NCI-H146 treated with DMSO at 0.1 percent for 48 hours (cell line): Measurements from ENCODE around the gene CNTFR.
A peak's percentile ranks its signal among the peaks of the same experiment; 100 is the strongest.
"Not testable (repeated sequence)": the region's sequence is repeated elsewhere in the genome, so short reads cannot be mapped to it uniquely, and the experiment has no call there.

Source experiments
- DNase-seq: peaks from one replicate; lab custom pipeline; 2025; ENCODE audit not compliant: unreplicated experiment; lab: John Stamatoyannopoulos, UW

The CNTFR gene, protein sequence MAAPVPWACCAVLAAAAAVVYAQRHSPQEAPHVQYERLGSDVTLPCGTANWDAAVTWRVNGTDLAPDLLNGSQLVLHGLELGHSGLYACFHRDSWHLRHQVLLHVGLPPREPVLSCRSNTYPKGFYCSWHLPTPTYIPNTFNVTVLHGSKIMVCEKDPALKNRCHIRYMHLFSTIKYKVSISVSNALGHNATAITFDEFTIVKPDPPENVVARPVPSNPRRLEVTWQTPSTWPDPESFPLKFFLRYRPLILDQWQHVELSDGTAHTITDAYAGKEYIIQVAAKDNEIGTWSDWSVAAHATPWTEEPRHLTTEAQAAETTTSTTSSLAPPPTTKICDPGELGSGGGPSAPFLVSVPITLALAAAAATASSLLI

DNA sequence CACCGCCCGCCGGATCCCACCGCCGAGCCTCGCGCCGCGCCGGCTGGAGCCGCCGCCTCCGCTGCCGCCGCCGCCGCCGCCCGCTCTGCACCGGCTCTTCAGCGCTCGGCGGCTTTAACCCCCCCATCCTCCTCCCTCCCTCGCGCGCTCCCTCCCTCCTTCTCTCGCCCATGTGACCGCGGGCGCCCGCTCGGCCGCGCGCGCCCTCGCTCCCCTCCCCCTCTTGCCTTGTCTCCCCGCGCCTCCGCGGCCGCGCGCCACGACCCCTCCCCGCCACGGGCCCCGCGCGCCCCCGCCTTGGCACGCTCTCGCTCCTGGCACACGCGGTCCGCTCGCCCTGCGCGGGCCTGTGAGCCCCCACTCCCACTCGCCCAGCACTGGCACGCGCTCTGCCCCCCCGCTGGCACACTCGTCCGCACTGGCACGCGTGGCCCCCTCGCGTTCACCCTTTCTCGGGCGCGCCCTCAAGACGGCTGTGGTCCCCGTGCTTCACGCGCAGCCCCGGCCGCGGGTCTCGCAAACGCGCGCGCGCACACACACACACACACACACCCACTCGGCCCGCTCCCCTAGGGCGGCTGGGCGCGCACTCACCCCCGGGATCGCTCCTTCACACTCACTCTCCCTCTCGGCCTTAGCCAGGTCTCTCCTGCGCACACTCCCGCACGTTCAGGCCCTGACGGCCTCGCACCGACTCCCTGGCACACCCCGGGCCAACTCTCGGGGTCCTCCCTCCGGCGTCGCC is at the start of gene CNTFR:
Gene CNTFR, minus strand, starts transcription at position 89 of the 745 bp plus-strand sequence. CDS start 20,743 bp downstream, outside the sequence.
- DNase-seq = peak; percentile 28

DNA sequence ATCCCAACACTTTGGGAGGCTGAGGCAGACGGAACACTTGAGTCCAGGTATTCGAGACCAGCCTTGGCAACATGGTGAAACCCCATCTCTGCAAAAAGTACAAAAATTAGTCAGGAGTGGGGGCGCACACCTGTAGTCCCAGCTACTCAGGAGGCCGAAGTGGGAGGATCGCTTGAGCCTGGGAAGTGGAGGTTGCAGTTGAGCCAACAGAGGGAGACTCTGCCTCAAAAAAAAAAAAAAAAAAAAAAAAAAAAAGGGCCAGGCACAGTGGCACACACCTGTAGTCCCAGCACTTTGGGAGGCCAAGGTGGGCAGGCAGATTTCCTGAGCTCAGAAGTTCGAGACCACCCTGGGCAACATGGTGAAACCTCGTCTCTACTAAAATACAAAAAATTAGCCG is 49.8 kb upstream of the CNTFR start:
- not testable (repeated sequence) for DNase-seq

GRCh38 chr9:34638138-34638445 is 48.6 kb upstream of the CNTFR start:
- DNase-seq = no peak

DNA sequence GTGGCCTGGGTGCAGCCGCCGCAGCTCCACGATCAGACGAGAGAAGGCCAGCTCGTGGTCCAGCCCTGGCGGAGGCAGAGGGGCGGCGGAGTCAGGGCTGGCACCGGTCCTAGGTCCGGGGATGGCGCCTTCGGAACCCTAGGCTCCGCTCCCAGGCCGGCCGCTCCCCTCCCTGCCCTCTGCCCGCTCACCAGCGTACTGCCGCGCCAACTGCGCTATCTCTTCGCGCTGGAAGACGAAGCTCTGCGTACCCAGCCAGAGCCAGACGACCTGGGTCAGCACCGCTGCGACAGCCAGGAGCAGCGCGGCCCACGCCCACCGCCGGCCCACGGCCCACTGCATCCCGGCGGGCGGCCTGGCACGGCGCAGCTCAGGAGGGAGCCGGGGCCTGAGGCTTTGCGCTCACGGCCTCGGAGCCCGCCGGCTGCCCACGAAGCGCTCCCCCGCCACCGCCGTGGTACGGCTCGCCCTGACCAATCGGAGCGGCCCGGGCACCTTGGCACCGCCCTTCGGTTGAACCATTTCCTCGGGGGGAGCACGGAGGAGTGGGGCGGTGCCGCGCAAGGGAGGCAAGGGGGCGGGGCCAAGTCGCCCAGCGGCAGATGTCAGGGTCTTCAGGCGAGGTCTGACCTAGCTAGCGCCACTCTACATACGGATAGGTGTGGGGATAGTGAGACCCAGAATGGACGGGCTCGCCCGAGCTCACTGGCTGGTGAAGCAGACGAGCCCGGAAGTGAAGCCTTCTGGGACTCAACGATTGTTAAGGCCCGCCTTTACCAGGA is 48.0 kb upstream of the CNTFR start, which contains the start of gene SIGMAR1:
Gene SIGMAR1, minus strand, starts transcription at position 432 of the 782 bp plus-strand sequence. Its CDS starts 90 bp downstream, at position 342.
- peak; percentile 91 for DNase-seq

- DNase-seq = no peak
Measured at GRCh38 chr9:34636791-34637355, 47.3 kb upstream of the CNTFR start.

GRCh38 chr9:34635556-34635955 is 46.0 kb upstream of the CNTFR start:
- no peak for DNase-seq

DNA sequence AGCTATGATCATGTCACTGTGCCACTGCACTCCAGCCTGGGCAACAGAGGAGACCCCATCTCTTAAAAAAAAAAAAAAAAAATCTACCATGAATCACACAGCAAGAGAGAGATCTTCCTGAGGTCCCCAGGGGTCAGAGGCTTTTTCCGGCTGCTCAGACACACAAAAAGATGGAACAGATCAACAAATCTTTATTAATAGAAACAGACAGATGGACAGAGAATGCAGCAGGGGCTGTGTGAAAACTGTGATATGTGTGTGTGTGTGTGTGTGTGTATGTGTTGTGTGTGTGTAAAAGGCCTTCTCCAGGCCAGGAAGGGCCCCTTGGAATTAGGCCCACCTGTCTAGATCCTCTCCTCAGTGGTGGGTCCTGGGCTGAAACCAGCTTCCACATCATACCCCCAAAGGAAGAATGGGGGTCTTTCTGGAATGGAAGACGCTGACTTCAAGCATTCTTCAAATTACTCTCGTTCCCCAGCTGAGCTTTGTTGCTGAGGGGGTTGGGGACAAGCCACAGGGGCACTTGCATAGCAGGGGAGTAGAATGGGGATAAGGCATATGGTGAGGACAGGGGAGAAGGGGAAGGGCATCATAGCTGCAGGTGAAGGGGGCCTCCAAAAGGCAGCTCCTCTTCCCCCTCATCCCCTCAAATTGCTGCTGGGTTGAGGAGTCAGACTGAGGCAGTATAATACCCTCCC is 45.2 kb upstream of the CNTFR start:
- no peak for DNase-seq

DNA sequence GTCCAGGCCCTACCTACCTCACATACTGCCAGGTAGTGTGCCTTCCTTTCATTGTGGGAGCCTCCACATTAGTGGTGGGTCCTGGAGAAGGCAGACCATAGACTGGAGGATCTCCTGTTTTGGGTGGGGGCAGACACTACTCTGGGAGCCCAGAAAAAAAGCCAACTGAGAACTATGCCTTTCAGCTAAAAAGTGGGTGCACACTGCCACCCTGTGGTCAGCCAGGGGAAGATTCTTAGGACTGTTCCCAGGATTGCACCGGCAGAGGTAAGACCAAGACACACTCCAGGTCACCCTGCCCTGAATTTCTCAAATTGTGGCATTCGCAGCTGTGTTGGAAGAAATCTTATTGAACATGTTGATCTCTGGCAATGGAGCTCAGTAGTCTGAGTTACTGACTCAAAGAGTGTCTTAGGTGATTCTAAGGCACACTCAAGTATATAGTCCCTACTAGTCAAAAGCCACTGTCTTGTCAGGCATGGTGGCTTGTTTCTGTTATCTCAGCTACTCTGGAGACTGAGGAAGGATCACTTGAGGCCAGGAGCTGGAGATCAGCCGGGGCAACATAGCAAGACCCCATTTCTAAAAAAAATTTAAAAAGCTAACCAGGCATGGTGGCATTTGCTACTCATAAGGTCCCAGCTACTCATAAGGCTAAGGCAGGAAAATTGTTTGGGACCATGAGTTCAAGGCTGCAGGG is 44.5 kb upstream of the CNTFR start:
- peak; percentile 58 for DNase-seq

DNA sequence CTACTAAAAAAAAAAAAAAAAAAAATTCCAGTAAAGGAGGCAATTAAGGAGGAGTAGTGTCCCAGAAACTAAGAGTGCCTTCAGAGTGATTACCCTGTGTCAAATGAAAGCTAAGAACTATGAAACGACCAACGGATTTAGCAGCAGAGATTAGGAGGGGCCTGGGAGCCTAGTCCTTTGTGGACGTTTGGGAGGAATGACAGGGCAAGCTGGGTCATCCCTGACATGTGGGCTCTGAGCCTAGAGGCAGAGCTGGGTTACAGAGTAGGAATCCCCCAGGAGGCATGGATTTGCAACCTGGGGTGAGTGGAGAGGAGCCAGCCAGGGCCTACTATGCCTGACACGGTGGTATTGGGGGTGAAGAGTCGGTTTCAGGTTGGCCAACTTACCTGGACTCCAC is 43.6 kb upstream of the CNTFR start:
- no peak for DNase-seq

DNA sequence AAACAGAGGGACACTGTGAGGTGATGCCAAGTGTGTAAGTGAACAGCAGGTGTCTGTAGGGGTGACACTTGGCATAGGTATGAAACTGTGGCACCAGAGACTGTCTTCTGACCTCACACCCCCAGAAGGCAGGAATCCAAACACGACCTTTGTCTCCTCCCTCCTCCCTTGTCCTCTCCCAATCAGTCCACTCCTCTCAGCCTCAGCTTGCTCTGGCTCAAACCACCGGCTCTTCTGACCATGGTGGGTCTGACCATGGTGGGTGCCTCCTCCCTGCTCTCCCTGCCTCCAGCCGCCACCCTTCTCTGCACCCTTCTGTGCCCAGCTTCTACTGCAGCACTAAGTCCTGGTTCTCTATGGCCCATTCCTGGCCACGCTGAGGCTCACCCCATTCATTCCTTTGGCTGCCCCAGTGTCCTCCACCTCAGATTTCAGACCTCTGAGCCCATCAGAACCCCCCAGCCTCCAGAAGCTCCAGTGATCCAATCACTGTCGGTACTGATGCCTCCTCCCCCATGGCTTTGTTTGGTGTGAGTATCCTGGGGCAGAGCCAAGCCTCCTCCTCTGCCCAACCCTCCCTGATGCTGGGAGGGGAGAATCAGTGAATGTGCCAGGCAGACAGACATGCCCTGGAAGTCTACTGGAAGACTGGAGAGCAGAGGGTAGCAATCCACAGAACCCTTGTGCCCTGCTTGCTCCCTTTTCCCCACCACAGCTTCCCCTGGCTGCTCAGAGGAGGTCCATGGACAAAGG is 41.1 kb upstream of the CNTFR start:
- no peak for DNase-seq

DNA sequence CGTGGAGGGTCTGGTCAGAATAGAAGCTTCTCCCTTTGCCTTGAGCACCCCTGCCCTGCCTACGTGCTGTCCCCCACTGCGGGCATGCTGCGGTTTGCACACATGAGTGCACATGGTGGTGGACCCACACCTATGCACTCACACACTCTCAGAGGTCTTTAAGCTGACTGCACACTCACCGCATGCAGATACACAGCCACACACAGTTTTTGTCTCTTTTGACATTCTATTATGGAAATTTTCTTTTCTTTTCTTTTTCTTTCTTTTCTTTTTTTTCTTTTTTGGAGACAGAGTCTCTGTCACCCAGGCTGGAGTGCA is 39.9 kb upstream of the CNTFR start:
- DNase-seq = no peak

GRCh38 chr9:34628656-34629490 is 39.3 kb upstream of the CNTFR start, which contains the start of gene ARID3C:
Gene ARID3C (minus strand): TSS chr9:34629066. CDS start chr9:34628014, 1,052 bp downstream.
- DNase-seq = peak; percentile 39

GRCh38 chr9:34627716-34628655 is 38.5 kb upstream of the CNTFR start:
- no peak for DNase-seq

DNA sequence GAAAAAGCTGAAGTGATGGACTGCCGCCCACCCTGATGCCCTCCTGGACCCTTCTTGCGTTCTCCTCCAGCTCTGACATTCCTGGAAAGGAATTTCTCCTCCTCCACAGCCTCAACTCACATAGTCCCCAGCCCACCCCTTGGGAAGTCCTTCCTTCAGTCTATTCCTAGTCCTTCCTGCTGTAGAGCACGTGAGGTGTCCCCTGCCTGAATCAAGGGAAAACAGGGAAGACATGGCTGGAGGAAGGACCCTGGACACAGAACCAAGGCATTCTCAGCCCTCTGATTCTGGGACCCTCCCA is 35.6 kb upstream of the CNTFR start:
- no peak for DNase-seq

- DNase-seq = no peak
Measured at GRCh38 chr9:34624475-34625185, 35.1 kb upstream of the CNTFR start.

DNA sequence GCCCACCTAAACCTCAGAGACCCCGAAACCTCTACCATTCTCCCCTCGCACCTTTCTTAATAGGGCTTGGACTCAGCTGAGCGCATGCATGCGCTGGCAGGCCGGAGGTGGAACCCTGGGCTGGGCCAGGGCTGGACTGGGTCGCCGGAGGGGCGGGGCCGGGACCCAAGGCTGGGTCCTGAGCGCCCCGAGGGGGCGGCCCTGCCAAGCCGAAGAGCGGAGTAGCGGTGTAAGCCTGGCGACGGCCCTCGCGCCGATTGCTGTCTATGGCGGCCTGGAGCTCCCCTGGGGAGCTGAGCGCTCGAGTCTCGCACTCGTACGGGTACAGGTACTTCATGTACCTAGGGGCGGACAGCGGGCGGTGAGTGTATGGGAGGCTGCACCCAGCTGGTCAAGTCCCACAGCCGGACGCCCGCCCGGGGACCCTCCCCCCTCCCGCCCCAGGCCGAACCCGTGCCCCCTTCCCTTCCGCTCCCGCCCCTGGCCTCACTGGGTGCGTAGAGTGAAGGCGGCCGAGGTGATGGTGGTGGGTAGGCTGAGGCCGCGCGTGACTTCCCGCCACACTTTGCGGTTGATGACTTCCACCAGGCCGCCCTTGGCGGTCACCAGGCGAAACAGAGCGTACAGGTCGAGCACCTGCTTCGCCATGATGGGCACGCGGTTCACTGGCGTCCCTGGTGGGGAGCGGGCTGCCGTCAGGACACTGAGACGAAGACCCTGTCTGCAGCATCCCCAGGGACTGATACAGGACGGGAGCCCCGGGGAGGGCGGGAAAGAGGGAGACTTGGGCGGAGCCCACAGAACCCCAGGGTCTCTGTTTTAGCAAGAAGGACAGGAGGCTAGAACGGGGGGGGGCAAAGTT is 34.1 kb upstream of the CNTFR start:
- no peak for DNase-seq
